ENCODE measurements around the gene INSR.
"Not testable (repeated sequence)": the region's sequence is repeated elsewhere in the genome, so short reads cannot be mapped to it uniquely, and the experiment has no call there.

INSR gene

GRCh38 chr19:7257148-7258040 lies 36.8 kb downstream of the INSR start:
- DNase-seq, result no peak

- no peak for DNase-seq
These were observed 38.6 kb downstream of the INSR start for GRCh38 chr19:7255631-7256030.

- no peak for DNase-seq
These were observed 39.1 kb downstream of the INSR start for GRCh38 chr19:7255119-7255518.

GRCh38 chr19:7254590-7254989 lies 39.6 kb downstream of the INSR start:
- DNase-seq, result no peak

GRCh38 chr19:7252364-7252763 lies 41.9 kb downstream of the INSR start:
- DNase-seq, result no peak

GRCh38 chr19:7251494-7251893 lies 42.7 kb downstream of the INSR start:
- DNase-seq, result no peak

- no peak for DNase-seq
These were observed 43.3 kb downstream of the INSR start for GRCh38 chr19:7250951-7251350.

- no peak for DNase-seq
These were observed 44.1 kb downstream of the INSR start for GRCh38 chr19:7250057-7250596.

- no peak for DNase-seq
These were observed 47.1 kb downstream of the INSR start for GRCh38 chr19:7247155-7247554.

GRCh38 chr19:7246601-7247000 lies 47.6 kb downstream of the INSR start:
- no peak for DNase-seq

- DNase-seq, result peak; percentile 3
These were observed 51.5 kb downstream of the INSR start for GRCh38 chr19:7242601-7243258.

- DNase-seq, result no peak
These were observed 56.2 kb downstream of the INSR start for GRCh38 chr19:7238051-7238450.

GRCh38 chr19:7236153-7236552 lies 58.1 kb downstream of the INSR start:
- no peak for DNase-seq

GRCh38 chr19:7230826-7231225 lies 63.4 kb downstream of the INSR start:
- DNase-seq, result no peak

GRCh38 chr19:7229735-7230134 lies 64.5 kb downstream of the INSR start:
- DNase-seq, result no peak

GRCh38 chr19:7228935-7229541 lies 65.2 kb downstream of the INSR start:
- no peak for DNase-seq

GRCh38 chr19:7227735-7228134 lies 66.5 kb downstream of the INSR start:
- DNase-seq, result no peak

- DNase-seq, result not testable (repeated sequence)
These were observed 67.1 kb downstream of the INSR start for GRCh38 chr19:7227149-7227548.

GRCh38 chr19:7226739-7227138 lies 67.5 kb downstream of the INSR start:
- no peak for DNase-seq

- no peak for DNase-seq
These were observed 68.5 kb downstream of the INSR start for GRCh38 chr19:7225741-7226140.

GRCh38 chr19:7224995-7225394 lies 69.2 kb downstream of the INSR start:
- DNase-seq, result no peak

- no peak for DNase-seq
These were observed 70.0 kb downstream of the INSR start for GRCh38 chr19:7224209-7224686.

GRCh38 chr19:7223429-7223828 lies 70.8 kb downstream of the INSR start:
- DNase-seq, result no peak

- no peak for DNase-seq
These were observed 75.2 kb downstream of the INSR start for GRCh38 chr19:7219056-7219455.
